ENCODE measurements around the gene SUFU.

The SUFU gene

GRCh38 chr10:102676534-102677315 lies 173.0 kb downstream of the SUFU start:
- no peak for DNase-seq

- no peak for DNase-seq
These were observed 173.7 kb downstream of the SUFU start for GRCh38 chr10:102677331-102678067.

GRCh38 chr10:102678068-102678400 lies 174.3 kb downstream of the SUFU start:
- no peak for DNase-seq

- DNase-seq: no peak
These were observed 175.1 kb downstream of the SUFU start for GRCh38 chr10:102678842-102679289.

- no peak for DNase-seq
These were observed 175.8 kb downstream of the SUFU start for GRCh38 chr10:102679596-102679995.

GRCh38 chr10:102681696-102682095 lies 177.9 kb downstream of the SUFU start:
- DNase-seq: no peak

GRCh38 chr10:102682416-102682815 lies 178.6 kb downstream of the SUFU start:
- DNase-seq: no peak

- DNase-seq: no peak
These were observed 179.2 kb downstream of the SUFU start for GRCh38 chr10:102682981-102683380.
